ENCODE results near the gene CYBC1.

Gene CYBC1

GRCh38 chr17:82408938-82409318, 41.6 kb downstream of the CYBC1 start:
- DNase-seq (ENCODE audit: low read depth), result no peak

GRCh38 chr17:82408288-82408937, 42.1 kb downstream of the CYBC1 start:
- no peak for DNase-seq (ENCODE audit: low read depth)

GRCh38 chr17:82407255-82407654, 43.3 kb downstream of the CYBC1 start:
- no peak for DNase-seq (ENCODE audit: low read depth)

GRCh38 chr17:82406131-82406671, 44.4 kb downstream of the CYBC1 start:
- DNase-seq (ENCODE audit: low read depth), result no peak

- no peak for DNase-seq (ENCODE audit: low read depth)
Measured at GRCh38 chr17:82405051-82405450, 45.5 kb downstream of the CYBC1 start.

GRCh38 chr17:82403662-82404660, 46.6 kb downstream of the CYBC1 start:
- DNase-seq (ENCODE audit: low read depth), result no peak

GRCh38 chr17:82402865-82403264, 47.7 kb downstream of the CYBC1 start:
- DNase-seq (ENCODE audit: low read depth), result no peak

- no peak for DNase-seq (ENCODE audit: low read depth)
Measured at GRCh38 chr17:82400830-82401229, 49.7 kb downstream of the CYBC1 start.

- no peak for DNase-seq (ENCODE audit: low read depth)
Measured at GRCh38 chr17:82400206-82400605, 50.3 kb downstream of the CYBC1 start.

GRCh38 chr17:82399601-82400101, 50.9 kb downstream of the CYBC1 start:
- no peak for DNase-seq (ENCODE audit: low read depth)

- no peak for DNase-seq (ENCODE audit: low read depth)
Measured at GRCh38 chr17:82399041-82399441, 51.5 kb downstream of the CYBC1 start.

- no peak for DNase-seq (ENCODE audit: low read depth)
Measured at GRCh38 chr17:82397449-82398335, 52.9 kb downstream of the CYBC1 start.

- DNase-seq (ENCODE audit: low read depth), result no peak
Measured at GRCh38 chr17:82396601-82397435, 53.7 kb downstream of the CYBC1 start.

- DNase-seq (ENCODE audit: low read depth), result no peak
Measured at GRCh38 chr17:82394278-82394677, 56.3 kb downstream of the CYBC1 start.

- DNase-seq (ENCODE audit: low read depth), result no peak
Measured at GRCh38 chr17:82392941-82393340, 57.6 kb downstream of the CYBC1 start.
